ENCODE measurements around the gene ANKRD13A.

Gene ANKRD13A

GRCh38 chr12:110010853-110011723, 11.9 kb downstream of the ANKRD13A start:
- Histone ChIP-seq H3K4ac (ENCODE audit: low read depth in 1 of 2, low read length in 2 of 2) (no peak overlapping the region), H3K27me3 (ENCODE audit: control insufficient read depth in 1 of 2, insufficient read depth in 1 of 2, low read length in 2 of 2) (no peaks in the 10 kb centered on the region), H3K9ac (ENCODE audit: low read length) (no peak overlapping the region), H3K4me1 (ENCODE audit: control insufficient read depth, insufficient read depth, low read depth, low read length) (peaks cover 3% of the 10 kb centered on the region), H3K4me2 (ENCODE audit: low read length, poor library complexity, severe bottlenecking) (no peak overlapping the region), H2BK12ac (ENCODE audit: low read length in 2 of 2) (no peak overlapping the region), H3K18ac (ENCODE audit: low read depth in 1 of 2, low read length in 2 of 2) (no peak overlapping the region), H4K91ac (ENCODE audit: low read length) (no peak overlapping the region), H3K27ac (ENCODE audit: low read length, poor library complexity, severe bottlenecking) (no peak overlapping the region), H2BK15ac (ENCODE audit: low read depth, poor library complexity, severe bottlenecking) (no peak overlapping the region), H4K8ac (ENCODE audit: low read length) (no peak overlapping the region), H2BK5ac (ENCODE audit: low read depth, low read length, poor library complexity, severe bottlenecking) (no peak overlapping the region), H3K79me1 (replicated peaks; ENCODE audit: low read length, poor library complexity, severe bottlenecking) (peaks cover 22% of the 10 kb centered on the region), H3K36me3 (ENCODE audit: control insufficient read depth in 1 of 2, insufficient read depth in 2 of 2, low read depth in 1 of 2, low read length in 2 of 2) (peaks cover 0 to 29% of the 10 kb centered on the region in 2 experiments), H2BK120ac (ENCODE audit: low read depth, low read length) (no peak overlapping the region), H3K4me3 (ENCODE audit: insufficient read depth in 1 of 2, low read depth in 1 of 2, low read length in 2 of 2) (no peak overlapping the region), H3K14ac (ENCODE audit: low read length in 2 of 2) (no peak overlapping the region), H2AK5ac (ENCODE audit: low read length, severe bottlenecking) (no peak overlapping the region), H3K23ac (ENCODE audit: low read length in 2 of 2) (no peak overlapping the region), H2AFZ (ENCODE audit: low read depth, low read length) (no peak overlapping the region), H3K9me3 (ENCODE audit: control insufficient read depth, low read length) (no peaks in the 10 kb centered on the region)
- DNase-seq, result no peak
- WGBS, result 99% methylated on average over 13 of the region's 13 CpGs

GRCh38 chr12:110012137-110012536, 12.9 kb downstream of the ANKRD13A start:
- Histone ChIP-seq H3K27ac (ENCODE audit: low read length, poor library complexity, severe bottlenecking) (no peak overlapping the region), H3K23ac (ENCODE audit: low read length in 2 of 2) (no peak overlapping the region), H3K4me3 (ENCODE audit: insufficient read depth in 1 of 2, low read depth in 1 of 2, low read length in 2 of 2) (peak overlapping the region in 1 of 2 experiments; percentile 17), H3K4ac (ENCODE audit: low read depth in 1 of 2, low read length in 2 of 2) (no peak overlapping the region), H3K14ac (ENCODE audit: low read length in 2 of 2) (no peak overlapping the region), H2AK5ac (ENCODE audit: low read length, severe bottlenecking) (no peak overlapping the region), H2BK120ac (ENCODE audit: low read depth, low read length) (no peak overlapping the region), H4K8ac (ENCODE audit: low read length) (no peak overlapping the region), H3K36me3 (ENCODE audit: control insufficient read depth in 1 of 2, insufficient read depth in 2 of 2, low read depth in 1 of 2, low read length in 2 of 2) (peaks cover 0 to 38% of the 10 kb centered on the region in 2 experiments), H3K9me3 (ENCODE audit: control insufficient read depth, low read length) (no peaks in the 10 kb centered on the region), H3K27me3 (ENCODE audit: control insufficient read depth in 1 of 2, insufficient read depth in 1 of 2, low read length in 2 of 2) (no peaks in the 10 kb centered on the region), H3K9ac (ENCODE audit: low read length) (peak overlapping the region; percentile 0), H3K4me2 (ENCODE audit: low read length, poor library complexity, severe bottlenecking) (no peak overlapping the region), H4K91ac (ENCODE audit: low read length) (no peak overlapping the region), H2BK5ac (ENCODE audit: low read depth, low read length, poor library complexity, severe bottlenecking) (no peak overlapping the region), H2BK15ac (ENCODE audit: low read depth, poor library complexity, severe bottlenecking) (no peak overlapping the region), H3K4me1 (ENCODE audit: control insufficient read depth, insufficient read depth, low read depth, low read length) (peaks cover 3% of the 10 kb centered on the region), H3K18ac (ENCODE audit: low read depth in 1 of 2, low read length in 2 of 2) (no peak overlapping the region), H2AFZ (ENCODE audit: low read depth, low read length) (no peak overlapping the region), H3K79me1 (replicated peaks; ENCODE audit: low read length, poor library complexity, severe bottlenecking) (peaks cover 20% of the 10 kb centered on the region), H2BK12ac (ENCODE audit: low read length in 2 of 2) (no peak overlapping the region)
- DNase-seq, result no peak
- 100% methylated on average over 6 of the region's 6 CpGs for WGBS

- Histone ChIP-seq H2BK12ac (ENCODE audit: low read length in 2 of 2) (no peak overlapping the region), H3K18ac (ENCODE audit: low read depth in 1 of 2, low read length in 2 of 2) (no peak overlapping the region), H2BK5ac (ENCODE audit: low read depth, low read length, poor library complexity, severe bottlenecking) (no peak overlapping the region), H3K36me3 (ENCODE audit: control insufficient read depth in 1 of 2, insufficient read depth in 2 of 2, low read depth in 1 of 2, low read length in 2 of 2) (peaks cover 0 to 42% of the 10 kb centered on the region in 2 experiments), H3K14ac (ENCODE audit: low read length in 2 of 2) (no peak overlapping the region), H3K9me3 (ENCODE audit: control insufficient read depth, low read length) (no peaks in the 10 kb centered on the region), H3K27me3 (ENCODE audit: control insufficient read depth in 1 of 2, insufficient read depth in 1 of 2, low read length in 2 of 2) (no peaks in the 10 kb centered on the region), H3K27ac (ENCODE audit: low read length, poor library complexity, severe bottlenecking) (no peak overlapping the region), H3K9ac (ENCODE audit: low read length) (no peak overlapping the region), H3K4me1 (ENCODE audit: control insufficient read depth, insufficient read depth, low read depth, low read length) (peaks cover 3% of the 10 kb centered on the region), H3K4me2 (ENCODE audit: low read length, poor library complexity, severe bottlenecking) (no peak overlapping the region), H2AFZ (ENCODE audit: low read depth, low read length) (no peak overlapping the region), H4K91ac (ENCODE audit: low read length) (no peak overlapping the region), H3K23ac (ENCODE audit: low read length in 2 of 2) (no peak overlapping the region), H2BK120ac (ENCODE audit: low read depth, low read length) (no peak overlapping the region), H3K4me3 (ENCODE audit: insufficient read depth in 1 of 2, low read depth in 1 of 2, low read length in 2 of 2) (no peak overlapping the region), H2AK5ac (ENCODE audit: low read length, severe bottlenecking) (no peak overlapping the region), H3K4ac (ENCODE audit: low read depth in 1 of 2, low read length in 2 of 2) (no peak overlapping the region), H2BK15ac (ENCODE audit: low read depth, poor library complexity, severe bottlenecking) (no peak overlapping the region), H4K8ac (ENCODE audit: low read length) (no peak overlapping the region), H3K79me1 (replicated peaks; ENCODE audit: low read length, poor library complexity, severe bottlenecking) (peaks cover 20% of the 10 kb centered on the region)
- 95% methylated on average over 3 of the region's 4 CpGs for WGBS
- no peak for DNase-seq
These were observed 13.4 kb downstream of the ANKRD13A start for GRCh38 chr12:110012659-110013058.

GRCh38 chr12:110015132-110015531, 15.9 kb downstream of the ANKRD13A start:
- Histone ChIP-seq H3K9ac (ENCODE audit: low read length) (no peak overlapping the region), H2AFZ (ENCODE audit: low read depth, low read length) (no peak overlapping the region), H3K27me3 (ENCODE audit: control insufficient read depth in 1 of 2, insufficient read depth in 1 of 2, low read length in 2 of 2) (no peaks in the 10 kb centered on the region), H3K9me3 (ENCODE audit: control insufficient read depth, low read length) (no peaks in the 10 kb centered on the region), H2BK5ac (ENCODE audit: low read depth, low read length, poor library complexity, severe bottlenecking) (no peak overlapping the region), H2BK15ac (ENCODE audit: low read depth, poor library complexity, severe bottlenecking) (no peak overlapping the region), H3K23ac (ENCODE audit: low read length in 2 of 2) (no peak overlapping the region), H2AK5ac (ENCODE audit: low read length, severe bottlenecking) (no peak overlapping the region), H4K91ac (ENCODE audit: low read length) (no peak overlapping the region), H3K36me3 (ENCODE audit: control insufficient read depth in 1 of 2, insufficient read depth in 2 of 2, low read depth in 1 of 2, low read length in 2 of 2) (peaks cover 0 to 67% of the 10 kb centered on the region in 2 experiments), H3K4me1 (ENCODE audit: control insufficient read depth, insufficient read depth, low read depth, low read length) (peaks cover 3% of the 10 kb centered on the region), H3K18ac (ENCODE audit: low read depth in 1 of 2, low read length in 2 of 2) (no peak overlapping the region), H3K4me3 (ENCODE audit: insufficient read depth in 1 of 2, low read depth in 1 of 2, low read length in 2 of 2) (no peak overlapping the region), H3K79me1 (replicated peaks; ENCODE audit: low read length, poor library complexity, severe bottlenecking) (peaks cover 22% of the 10 kb centered on the region), H4K8ac (ENCODE audit: low read length) (no peak overlapping the region), H3K27ac (ENCODE audit: low read length, poor library complexity, severe bottlenecking) (no peak overlapping the region), H3K4ac (ENCODE audit: low read depth in 1 of 2, low read length in 2 of 2) (no peak overlapping the region), H3K4me2 (ENCODE audit: low read length, poor library complexity, severe bottlenecking) (no peak overlapping the region), H2BK12ac (ENCODE audit: low read length in 2 of 2) (no peak overlapping the region), H3K14ac (ENCODE audit: low read length in 2 of 2) (no peak overlapping the region), H2BK120ac (ENCODE audit: low read depth, low read length) (no peak overlapping the region)
- 96% methylated on average over 2 of the region's 2 CpGs for WGBS
- DNase-seq, result no peak

All from mesenchymal stem cell (in vitro differentiated cells and primary cell).